NCI-H524 treated with DMSO at 0.1 percent for 48 hours (cell line): ENCODE data around the gene AATF.

Experiments
- DNase-seq: peaks from one replicate; lab custom pipeline; 2025; lab: John Stamatoyannopoulos, UW

The AATF gene

GRCh38 chr17:36931096-36931696, 17.6 kb upstream of the AATF start:
- no peak for DNase-seq

- DNase-seq, result no peak
These were observed 16.9 kb upstream of the AATF start for GRCh38 chr17:36931697-36932382.

DNA sequence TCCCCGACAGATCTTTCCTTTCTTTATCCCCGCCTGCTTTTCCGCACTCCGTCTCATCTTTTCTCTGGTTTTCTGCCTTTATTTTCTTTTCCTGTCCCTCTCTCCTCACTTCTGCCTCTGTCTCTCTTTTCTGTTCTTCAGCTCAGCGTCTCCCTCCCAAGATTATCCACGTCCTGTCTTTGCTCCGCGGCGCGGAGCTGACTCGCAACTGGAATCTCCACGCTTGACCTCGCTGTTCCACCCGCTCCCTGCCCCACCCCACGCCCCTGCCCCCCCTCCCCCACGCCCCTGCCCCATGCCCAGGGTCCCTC, 16.4 kb upstream of the AATF start:
- DNase-seq, result no peak

DNA sequence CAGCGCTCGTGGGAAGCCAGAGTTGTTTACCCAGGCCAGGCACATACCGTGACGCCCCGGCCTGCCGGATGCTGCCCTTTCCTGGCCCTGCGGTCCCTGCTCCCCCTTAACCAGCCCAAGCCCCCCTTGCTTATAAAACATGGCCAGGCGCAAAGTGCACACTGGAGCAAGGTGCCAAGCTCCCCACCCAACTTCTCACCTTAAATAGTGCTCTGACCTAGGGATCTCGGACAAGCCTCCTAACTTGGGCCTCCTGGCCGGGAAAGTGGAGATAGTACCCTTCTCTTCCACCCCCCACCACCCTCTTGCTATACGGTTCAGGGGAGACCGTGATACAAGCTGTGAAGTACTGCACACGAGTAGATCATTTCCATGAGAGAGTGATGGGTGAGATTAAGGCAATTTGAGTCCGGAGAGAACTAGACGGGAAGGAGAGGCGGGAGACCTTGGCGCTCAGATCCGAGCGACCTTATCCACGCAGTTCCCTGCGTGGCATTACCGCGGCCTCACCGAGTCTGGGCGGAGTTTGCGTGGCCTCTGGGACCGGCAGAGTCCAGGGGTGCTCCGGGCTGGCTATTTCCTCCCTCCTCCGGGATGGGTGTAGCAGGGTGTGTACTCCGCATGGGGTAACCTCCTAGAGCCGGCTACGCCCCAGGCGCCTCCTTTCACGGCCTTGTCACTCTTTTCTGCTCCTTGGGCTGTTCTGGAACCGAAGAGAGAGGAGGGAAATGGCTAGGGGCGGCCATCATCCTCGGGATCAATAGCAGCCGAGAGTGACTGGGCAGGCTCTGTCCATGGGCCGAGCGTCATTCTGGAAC, 15.9 kb upstream of the AATF start:
- no peak for DNase-seq

- DNase-seq, result no peak
These were observed 15.1 kb upstream of the AATF start for GRCh38 chr17:36933512-36934143.

GRCh38 chr17:36934144-36934691, 14.5 kb upstream of the AATF start:
- DNase-seq, result peak; percentile 31

DNA sequence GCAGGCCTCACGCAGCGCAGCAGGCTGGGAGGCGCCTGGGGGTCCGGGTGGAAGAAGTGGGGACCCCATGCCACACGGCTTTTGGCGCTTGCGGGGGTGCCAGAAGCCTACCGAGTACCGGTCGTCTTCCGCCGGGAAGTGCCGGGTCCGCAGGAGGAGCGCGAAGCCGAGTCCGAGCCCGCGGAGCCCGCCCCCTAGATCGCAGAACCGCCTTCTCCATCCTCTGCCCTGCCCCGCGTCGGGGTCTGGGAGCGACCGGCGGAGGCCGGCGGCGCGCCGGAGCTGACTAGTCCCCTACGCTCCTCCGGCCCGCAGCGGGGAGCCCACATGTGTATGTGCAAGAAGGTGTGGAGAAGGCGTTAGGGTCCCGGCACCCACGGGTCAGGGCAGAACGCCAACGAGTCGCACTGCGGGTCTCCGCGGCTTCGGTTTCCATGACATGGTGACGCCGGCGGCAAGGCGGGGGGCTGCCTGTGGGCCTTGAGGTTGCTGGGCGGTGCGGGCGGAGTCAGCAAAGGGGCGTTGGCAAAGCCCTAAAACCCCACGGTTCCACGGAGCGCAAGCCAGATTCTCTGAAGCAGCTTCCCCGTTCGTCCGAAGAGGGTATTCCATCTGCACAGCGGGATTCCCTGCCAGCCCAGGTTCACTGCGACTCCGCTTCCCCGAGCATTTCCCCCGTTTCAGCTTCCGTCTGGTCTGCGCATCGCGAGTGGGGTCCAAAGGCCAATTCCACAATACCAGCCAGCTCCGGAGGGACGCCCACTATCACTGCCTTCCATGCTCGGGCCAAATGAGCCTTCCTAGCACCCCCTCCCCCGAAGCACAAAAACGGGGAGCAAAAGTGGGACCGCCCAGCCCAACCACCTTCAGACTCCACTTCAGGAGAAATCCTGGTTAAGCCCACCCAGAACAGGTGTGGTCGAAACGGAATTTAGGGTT, 13.8 kb upstream of the AATF start:
- no peak for DNase-seq

DNA sequence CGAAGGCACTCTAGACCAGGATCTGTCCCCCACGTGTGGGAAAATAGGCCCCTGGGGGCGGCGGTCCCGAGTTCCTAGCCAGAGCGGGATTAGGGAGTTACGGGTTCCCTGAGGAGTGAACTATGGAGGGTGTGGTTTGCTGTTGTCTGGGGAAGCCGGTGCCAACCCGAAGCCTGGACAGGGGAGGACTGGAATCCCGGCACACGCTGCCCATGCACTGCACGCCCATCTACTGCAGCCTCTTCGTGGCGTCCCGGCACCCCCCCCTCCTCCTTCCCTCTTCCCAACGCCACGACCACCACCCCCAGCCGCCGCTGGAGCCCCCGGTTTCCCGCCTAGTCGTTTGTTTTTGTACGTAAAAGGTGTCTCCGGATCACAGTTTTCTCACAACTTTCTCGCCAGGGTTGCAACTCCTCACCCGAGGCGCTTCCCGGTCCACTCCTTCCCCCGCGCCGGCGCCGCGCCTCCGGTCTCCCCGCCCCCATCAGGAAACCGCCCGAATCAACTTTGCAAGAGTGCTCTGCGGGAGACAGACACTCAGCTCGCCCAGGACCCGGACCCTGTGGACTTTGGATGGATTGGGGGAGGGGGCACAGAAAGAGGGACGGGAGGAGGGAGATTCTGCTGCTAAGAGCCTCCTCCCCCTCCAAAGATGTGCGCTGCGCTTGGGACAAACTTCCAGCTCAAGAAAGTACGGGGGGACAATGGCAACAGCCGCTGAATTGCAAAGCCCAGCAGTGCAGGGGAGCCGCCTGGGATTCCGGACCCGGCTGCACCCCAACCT, 12.9 kb upstream of the AATF start:
- no peak for DNase-seq

DNA sequence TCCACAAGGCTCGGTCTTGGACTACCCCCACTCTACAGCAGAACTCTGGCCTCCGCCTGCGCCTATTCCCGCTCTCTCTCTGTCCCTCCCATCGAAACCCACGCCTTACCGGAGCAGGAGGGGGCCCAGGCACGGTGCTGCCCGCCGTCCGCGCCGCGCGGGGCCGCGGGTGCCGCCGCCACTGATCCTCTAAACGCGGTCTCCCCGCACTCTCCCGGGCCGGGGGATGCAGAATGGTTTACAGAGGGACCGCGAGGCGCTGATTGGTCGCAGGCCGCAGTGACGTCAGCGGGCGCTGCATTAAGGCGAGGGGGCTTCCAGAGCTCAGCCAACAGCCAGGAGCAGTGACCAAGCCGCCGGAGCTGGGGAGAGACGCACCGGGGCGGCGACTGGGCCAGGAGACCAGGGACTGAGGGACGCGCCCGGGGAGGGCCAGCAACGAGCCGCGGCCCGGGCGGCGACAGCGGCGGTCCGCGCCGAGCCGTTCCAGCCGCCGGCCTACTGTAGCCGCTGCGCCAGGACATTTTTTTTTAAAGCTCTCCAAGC, 12.2 kb upstream of the AATF start:
- DNase-seq, result no peak

GRCh38 chr17:36937001-36937958, 11.5 kb upstream of the AATF start, which contains the start of gene LHX1:
LHX1 (plus strand) TSS chr17:36937475; CDS start chr17:36938198, 723 bp downstream.
- DNase-seq, result no peak

GRCh38 chr17:36937959-36938565, 10.7 kb upstream of the AATF start:
- DNase-seq, result no peak

DNA sequence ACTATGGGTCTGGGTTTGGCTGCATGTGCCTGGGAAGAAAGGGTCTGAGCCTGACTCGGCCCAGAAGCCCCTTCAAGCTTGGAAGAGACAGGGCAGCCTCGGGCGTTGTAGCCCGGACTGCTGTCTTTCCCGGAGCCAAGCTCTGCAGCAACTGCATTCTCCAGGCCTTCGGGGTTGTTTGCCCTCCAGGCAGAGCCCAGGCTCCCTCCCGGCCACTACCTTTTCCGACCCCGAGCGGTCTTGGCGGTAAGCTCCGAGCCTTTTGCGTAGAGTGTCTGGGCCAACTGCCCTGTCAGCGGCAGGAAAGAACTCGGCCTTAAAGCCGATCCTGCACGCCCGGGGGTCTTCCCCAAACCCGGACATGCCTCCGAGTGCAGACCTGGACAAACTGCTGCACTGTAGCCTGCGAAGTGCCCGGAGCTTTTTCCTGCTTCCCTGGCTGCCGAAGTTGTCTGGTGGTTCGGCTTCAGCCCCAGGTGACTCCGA, 10.1 kb upstream of the AATF start:
- DNase-seq, result no peak

GRCh38 chr17:36939052-36939801, 9.5 kb upstream of the AATF start:
- DNase-seq, result no peak

GRCh38 chr17:36939802-36940312, 8.9 kb upstream of the AATF start:
- no peak for DNase-seq

DNA sequence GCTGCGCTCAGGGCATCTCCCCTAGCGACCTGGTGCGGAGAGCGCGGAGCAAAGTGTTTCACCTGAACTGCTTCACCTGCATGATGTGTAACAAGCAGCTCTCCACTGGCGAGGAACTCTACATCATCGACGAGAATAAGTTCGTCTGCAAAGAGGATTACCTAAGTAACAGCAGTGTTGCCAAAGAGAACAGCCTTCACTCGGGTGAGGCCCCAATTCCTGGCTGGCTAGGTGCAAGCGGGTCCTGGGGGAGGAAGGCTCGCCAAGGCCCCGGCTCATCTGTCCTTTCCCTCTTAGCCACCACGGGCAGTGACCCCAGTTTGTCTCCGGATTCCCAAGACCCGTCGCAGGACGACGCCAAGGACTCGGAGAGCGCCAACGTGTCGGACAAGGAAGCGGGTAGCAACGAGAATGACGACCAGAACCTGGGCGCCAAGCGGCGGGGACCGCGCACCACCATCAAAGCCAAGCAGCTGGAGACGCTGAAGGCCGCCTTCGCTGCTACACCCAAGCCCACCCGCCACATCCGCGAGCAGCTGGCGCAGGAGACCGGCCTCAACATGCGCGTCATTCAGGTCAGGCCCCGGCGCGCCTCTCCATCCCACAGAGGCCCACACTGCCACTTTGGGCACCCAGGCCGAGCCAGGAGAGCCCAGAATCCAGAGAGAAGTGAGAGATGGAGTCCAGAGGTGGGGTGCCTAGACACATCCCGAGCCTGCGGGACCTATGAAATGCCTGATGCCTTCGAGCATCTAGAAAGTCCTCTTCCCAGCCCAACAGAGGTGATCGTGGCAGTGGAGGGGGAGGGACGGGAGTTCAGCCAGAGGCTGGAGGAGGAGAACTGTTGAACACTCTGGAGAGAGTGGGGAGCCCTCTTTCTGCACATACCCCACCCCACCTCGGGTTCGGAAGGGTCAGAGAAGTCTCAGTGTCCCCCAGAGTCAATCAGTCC, 8.2 kb upstream of the AATF start:
- no peak for DNase-seq
